Immature natural killer cell (primary cell): ENCODE data around the gene MOGAT2. TPM values are rescaled to one million over a fixed set of nuclear protein-coding genes. Genes with fewer than 3 reads are reported as not detected.
"Not testable (repeated sequence)": the region's sequence is repeated elsewhere in the genome, so short reads cannot be mapped to it uniquely, and the experiment has no call there.

Source experiments
- DNase-seq, 3 donors: peaks; one replicate each; pipeline ENCODE4 v3.0.0; 2022; ENCODE audit warnings: mixed read lengths in 1 of 3
- H3K27ac Mint-ChIP-seq, 6 donors: one replicate each; pipeline ENCODE4 v1.8.0; 2020; ENCODE audit warnings: mixed read lengths in 6 of 6, mild to moderate bottlenecking in 5 of 6, inconsistent platforms in 4 of 6, moderate library complexity in 3 of 6
- H3K27me3 Mint-ChIP-seq, 3 donors: one replicate each; pipeline ENCODE4 v1.8.0; 2020 to 2021; ENCODE audit warnings: low read depth in 3 of 3, mild to moderate bottlenecking in 3 of 3, mixed read lengths in 3 of 3, moderate library complexity in 3 of 3, inconsistent platforms in 1 of 3
- H3K36me3 Mint-ChIP-seq, 3 donors: one replicate each; pipeline ENCODE4 v1.8.0; 2020; ENCODE audit warnings: mixed read lengths in 3 of 3, inconsistent platforms in 2 of 3, mild to moderate bottlenecking in 2 of 3
- H3K4me1 Mint-ChIP-seq, 2 donors: one replicate each; pipeline ENCODE4 v1.8.0; 2020; ENCODE audit warnings: inconsistent platforms in 2 of 2, mild to moderate bottlenecking in 2 of 2, mixed read lengths in 2 of 2, moderate library complexity in 1 of 2
- H3K4me3 Mint-ChIP-seq, 5 donors: one replicate each; pipeline ENCODE4 v1.8.0; 2020; ENCODE audit warnings: mild to moderate bottlenecking in 5 of 5, mixed read lengths in 5 of 5, inconsistent platforms in 3 of 5, moderate library complexity in 3 of 5
- H3K9me3 Mint-ChIP-seq, 6 donors: one replicate each; pipeline ENCODE4 v1.8.0; 2020; ENCODE audit warnings: mild to moderate bottlenecking in 6 of 6, mixed read lengths in 6 of 6, inconsistent platforms in 4 of 6, moderate library complexity in 3 of 6
- polyA plus RNA-seq, 3 donors: library from polyadenylated mRNA; unstranded; fragments of 300-500 nt; fragmentation: Illumina TruSeq; gene quantifications; one replicate each; pipeline ENCODE4 v1.2.3, GENCODE V29; 2021

Gene MOGAT2
- polyA plus RNA-seq, 3 donors from 2014 or later: not detected

DNA sequence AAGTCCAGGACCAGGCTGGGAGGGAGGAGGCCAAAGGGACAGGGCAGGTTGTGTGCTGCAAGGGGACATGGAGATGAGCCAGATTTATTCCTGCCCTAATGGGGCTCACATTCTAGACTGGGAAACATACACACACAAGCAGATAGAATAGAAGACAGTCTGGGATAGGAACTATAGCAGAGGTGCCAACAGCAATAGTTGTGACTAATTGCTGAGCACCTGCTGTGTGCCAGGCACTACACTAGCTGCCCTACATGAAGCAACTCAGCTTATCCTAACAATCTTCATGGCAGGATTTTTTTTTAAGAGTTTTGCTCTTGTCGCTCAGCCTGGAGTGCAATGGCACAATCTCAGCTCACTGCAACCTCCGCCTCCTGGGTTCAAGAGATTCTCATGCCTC is 11.4 kb downstream of the MOGAT2 start:
- no peak for DNase-seq
- no peaks in the 10 kb centered on the region for H3K4me1 Mint-ChIP-seq
- peaks cover 2 to 6% (median 4%) of the 10 kb centered on the region in 3 donors for H3K27me3 Mint-ChIP-seq
- no peaks in the 10 kb centered on the region for H3K36me3 Mint-ChIP-seq
- no peak overlapping the region for H3K4me3 Mint-ChIP-seq
- H3K27ac Mint-ChIP-seq: no peak overlapping the region
- peaks cover 0 to 1% (median 0%) of the 10 kb centered on the region in 6 donors for H3K9me3 Mint-ChIP-seq

DNA sequence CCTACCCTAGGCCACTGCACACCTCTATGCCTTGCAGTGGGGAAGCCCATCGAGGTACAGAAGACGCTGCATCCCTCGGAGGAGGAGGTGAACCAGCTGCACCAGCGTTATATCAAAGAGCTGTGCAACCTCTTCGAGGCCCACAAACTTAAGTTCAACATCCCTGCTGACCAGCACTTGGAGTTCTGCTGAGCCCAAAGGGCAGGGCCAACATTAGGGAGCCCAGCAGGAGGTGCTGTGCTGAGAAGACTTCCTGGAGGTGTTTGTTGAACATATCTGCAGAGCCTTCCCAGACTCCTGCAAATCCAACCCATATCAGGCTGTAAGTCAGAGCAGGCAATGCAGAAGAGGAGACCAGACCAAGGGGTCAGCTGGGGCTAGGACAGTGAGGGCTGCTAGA is 13.5 kb downstream of the MOGAT2 start:
- no peak for DNase-seq
- no peak overlapping the region for H3K27ac Mint-ChIP-seq
- H3K9me3 Mint-ChIP-seq: peaks cover 0 to 1% (median 0%) of the 10 kb centered on the region in 6 donors
- no peaks in the 10 kb centered on the region for H3K36me3 Mint-ChIP-seq
- H3K4me3 Mint-ChIP-seq: no peak overlapping the region
- no peaks in the 10 kb centered on the region for H3K4me1 Mint-ChIP-seq
- peaks cover 2 to 10% (median 6%) of the 10 kb centered on the region in 3 donors for H3K27me3 Mint-ChIP-seq

DNA sequence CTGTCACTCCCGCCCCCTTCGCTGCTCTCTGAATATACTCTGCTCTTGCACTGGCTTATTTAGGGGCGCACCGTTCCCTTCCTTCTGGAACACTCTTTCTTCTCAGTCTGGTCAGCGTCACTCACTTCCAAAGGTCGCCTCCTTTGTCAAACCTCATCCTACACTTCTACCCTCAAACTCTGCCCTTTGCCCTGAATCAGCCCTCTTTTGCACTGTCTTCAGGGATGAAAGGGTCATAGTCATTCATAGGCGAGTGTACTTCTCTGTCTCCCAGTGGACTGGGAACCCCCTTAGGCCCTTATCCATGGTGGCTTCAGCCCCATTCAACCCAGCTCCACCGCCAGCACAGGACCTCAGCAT is 15.4 kb downstream of the MOGAT2 start:
- Mint-ChIP-seq H3K4me3 (no peak overlapping the region), H3K4me1 (no peaks in the 10 kb centered on the region)

DNA sequence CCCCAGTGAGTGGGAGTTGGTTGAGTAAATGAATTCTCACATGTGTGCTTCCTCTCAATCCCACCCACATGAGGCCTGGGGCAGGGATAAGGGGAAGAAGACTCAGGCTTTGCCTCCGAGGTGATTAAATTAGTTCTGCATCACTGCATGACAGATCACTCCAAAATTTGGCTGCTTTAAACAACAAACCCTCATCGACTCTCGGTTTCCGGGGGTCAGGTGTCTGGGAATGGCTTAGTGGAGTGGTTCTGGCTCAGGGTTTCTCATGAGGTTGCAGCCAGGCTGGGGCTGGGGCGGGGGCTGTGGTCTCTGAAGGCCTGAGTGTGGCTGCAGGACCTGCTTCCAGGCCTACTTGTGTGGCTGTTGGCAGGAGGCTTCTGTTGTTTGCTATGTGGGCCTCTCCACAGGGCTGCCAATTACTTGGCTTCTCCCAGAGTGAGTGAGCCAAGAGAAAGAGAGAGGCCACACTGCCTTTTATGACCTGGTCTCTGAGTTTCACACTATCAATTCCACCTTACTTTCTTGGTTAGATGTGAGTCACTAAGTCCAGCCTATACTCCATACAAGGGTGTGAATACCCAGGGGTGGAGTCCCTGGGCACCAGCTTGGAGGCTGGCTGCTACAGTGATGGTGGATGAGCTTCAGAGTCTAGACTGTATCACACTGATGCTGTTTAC is 15.9 kb downstream of the MOGAT2 start:
- Mint-ChIP-seq H3K4me3 (no peak overlapping the region), H3K27ac (peak overlapping the region in 1 of 6 donors; percentile 19), H3K36me3 (no peaks in the 10 kb centered on the region), H3K27me3 (peaks cover 5 to 10% (median 10%) of the 10 kb centered on the region in 3 donors), H3K4me1 (no peaks in the 10 kb centered on the region), H3K9me3 (peaks cover 0 to 1% (median 0%) of the 10 kb centered on the region in 6 donors)
- DNase-seq: no peak

More for the DNA sequence above, 15.4 kb downstream of the MOGAT2 start:
- DNase-seq: no peak
- H3K36me3 Mint-ChIP-seq: no peaks in the 10 kb centered on the region
- H3K27ac Mint-ChIP-seq: peak overlapping the region in 1 of 6 donors; percentile 19
- peaks cover 5 to 10% (median 6%) of the 10 kb centered on the region in 3 donors for H3K27me3 Mint-ChIP-seq
- H3K9me3 Mint-ChIP-seq: peaks cover 0 to 1% (median 0%) of the 10 kb centered on the region in 6 donors

DNA sequence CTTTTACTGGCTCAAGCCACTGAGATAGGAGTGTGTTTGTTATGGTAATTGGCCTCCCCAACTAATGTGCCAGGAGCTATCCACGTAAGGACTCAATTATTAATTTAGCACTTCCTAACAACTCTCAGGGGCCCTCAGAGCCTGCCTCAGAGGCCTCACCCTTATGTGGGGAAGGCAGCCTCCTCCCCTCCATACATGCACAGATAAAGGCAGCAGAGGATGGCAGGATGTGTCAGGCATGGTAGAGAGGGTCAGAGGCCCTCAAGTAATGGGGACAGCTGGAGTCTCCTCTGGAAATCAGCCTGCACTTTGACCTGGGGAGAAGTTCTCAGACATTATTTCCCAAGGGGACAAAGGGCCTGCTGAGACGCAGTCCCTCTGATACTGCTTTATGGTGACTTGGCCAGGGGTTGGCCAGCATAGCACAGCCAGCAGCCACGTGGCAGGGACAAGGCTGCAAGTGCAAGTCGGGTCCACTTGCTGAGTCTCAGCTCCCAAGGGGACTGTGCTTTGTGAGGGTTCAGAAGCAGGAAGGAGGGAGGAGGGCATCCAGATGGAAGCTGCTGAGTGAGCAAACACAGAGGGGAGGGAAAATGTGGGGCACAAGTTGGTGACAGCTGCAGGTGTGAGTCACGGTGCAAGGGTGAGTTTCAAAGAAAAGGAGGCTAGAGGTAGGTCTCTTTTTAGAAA is 17.0 kb downstream of the MOGAT2 start:
- Mint-ChIP-seq H3K4me3 (no peak overlapping the region), H3K27ac (no peak overlapping the region), H3K9me3 (peaks cover 0 to 1% (median 0%) of the 10 kb centered on the region in 6 donors), H3K4me1 (no peaks in the 10 kb centered on the region), H3K27me3 (peaks cover 5 to 10% (median 6%) of the 10 kb centered on the region in 3 donors), H3K36me3 (no peaks in the 10 kb centered on the region)
- no peak for DNase-seq

DNA sequence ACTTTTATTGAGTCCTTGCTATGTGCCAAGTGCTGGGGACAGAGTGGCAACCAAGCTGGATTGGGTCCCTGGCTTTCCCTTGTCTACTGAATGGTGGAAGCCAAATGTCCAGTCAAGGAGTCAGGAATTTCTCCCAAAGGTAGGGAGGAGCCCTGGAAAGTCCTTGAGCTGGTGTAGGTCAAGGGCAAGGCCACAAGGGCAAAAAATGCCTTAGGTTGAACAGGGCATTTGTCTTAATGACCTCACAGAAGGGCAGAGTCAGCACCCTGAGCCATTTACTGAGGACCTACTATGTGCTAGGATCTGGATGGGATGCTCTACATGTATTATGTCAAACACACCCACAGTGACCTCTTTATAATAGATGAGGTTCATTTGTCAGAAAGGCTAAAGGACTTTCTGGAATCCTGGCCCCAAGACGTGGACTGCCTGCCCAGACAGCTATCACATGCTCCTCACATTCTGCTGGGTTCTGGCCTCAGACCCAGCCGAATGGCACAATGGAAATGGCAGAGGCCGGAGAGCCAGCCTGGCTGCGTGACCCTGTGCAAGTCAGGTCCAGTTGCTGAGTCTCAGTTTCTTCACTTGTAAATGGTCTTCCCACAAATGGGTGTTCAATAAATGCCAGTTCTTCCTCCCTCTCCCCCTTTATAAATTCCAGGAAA is 17.7 kb downstream of the MOGAT2 start:
- no peaks in the 10 kb centered on the region for H3K36me3 Mint-ChIP-seq
- peaks cover 0 to 1% (median 0%) of the 10 kb centered on the region in 6 donors for H3K9me3 Mint-ChIP-seq
- DNase-seq: no peak
- no peak overlapping the region for H3K4me3 Mint-ChIP-seq
- no peak overlapping the region for H3K27ac Mint-ChIP-seq
- no peaks in the 10 kb centered on the region for H3K4me1 Mint-ChIP-seq
- peaks cover 3 to 8% (median 6%) of the 10 kb centered on the region in 3 donors for H3K27me3 Mint-ChIP-seq

DNA sequence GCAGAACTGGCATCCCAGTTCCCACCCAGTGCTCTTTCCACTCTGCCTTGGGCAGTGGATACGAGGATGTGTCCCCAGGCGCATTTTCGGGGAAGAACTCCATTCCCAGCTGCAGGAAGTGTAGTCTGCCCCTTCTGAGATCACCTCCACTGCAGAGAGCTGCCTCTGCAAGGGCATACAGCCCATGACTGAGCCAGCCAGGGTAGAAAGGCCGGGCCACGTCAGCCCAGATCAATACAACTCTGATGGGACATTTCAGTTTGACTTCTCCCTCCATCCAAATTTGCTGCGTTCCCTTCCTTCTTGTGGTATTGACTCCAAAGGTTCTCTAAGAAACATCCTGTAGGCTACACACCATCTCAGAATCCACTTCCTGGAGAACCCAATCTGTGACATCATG is 19.7 kb downstream of the MOGAT2 start:
- Mint-ChIP-seq H3K9me3 (no peaks in the 10 kb centered on the region), H3K27me3 (peaks cover 3 to 8% (median 6%) of the 10 kb centered on the region in 3 donors), H3K27ac (no peak overlapping the region), H3K4me1 (no peaks in the 10 kb centered on the region), H3K36me3 (no peaks in the 10 kb centered on the region), H3K4me3 (no peak overlapping the region)
- no peak for DNase-seq

DNA sequence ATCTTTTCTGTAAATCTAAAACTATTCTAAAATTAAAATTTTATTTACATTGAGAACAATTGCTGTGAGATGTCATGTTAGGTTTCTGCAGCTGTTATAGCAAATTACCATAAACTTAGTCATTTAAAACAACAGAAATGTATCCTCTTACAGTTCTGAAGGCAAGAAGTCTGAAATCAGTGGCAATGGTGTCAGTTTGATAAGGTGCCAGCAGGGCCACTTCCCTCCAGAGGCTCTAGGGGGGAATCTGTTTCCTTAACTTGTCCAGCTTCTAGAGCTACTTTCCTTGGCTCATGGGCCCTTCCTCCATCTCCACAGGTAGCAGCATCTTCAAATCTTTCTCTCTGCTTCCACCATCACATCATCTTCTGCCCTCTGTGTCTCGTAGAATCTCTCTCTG is 23.0 kb downstream of the MOGAT2 start:
- Mint-ChIP-seq H3K27ac (no peak overlapping the region), H3K36me3 (no peaks in the 10 kb centered on the region), H3K4me3 (no peak overlapping the region), H3K4me1 (no peaks in the 10 kb centered on the region), H3K9me3 (no peaks in the 10 kb centered on the region), H3K27me3 (peaks cover 3 to 10% (median 6%) of the 10 kb centered on the region in 3 donors)
- no peak for DNase-seq

DNA sequence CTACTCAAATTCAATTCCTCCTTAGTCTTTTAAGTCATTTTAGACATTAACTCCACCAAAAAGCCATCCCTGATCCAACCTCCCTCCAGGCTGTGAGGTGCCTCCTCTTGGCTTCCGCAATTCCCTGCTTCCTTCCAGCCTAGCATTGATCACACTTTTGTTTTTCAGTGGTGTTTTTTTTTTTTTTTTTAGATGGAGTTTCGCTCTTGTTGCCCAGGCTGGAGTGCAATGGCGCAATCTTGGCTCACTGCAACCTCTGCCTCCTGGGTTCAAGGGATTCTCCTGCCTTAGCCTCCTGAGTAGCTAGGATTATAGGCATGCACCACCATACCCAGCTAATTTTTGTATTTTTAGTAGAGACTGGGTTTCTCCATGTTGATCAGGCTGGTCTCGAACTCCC is 25.5 kb downstream of the MOGAT2 start:
- not testable (repeated sequence) for H3K9me3 Mint-ChIP-seq

DNA sequence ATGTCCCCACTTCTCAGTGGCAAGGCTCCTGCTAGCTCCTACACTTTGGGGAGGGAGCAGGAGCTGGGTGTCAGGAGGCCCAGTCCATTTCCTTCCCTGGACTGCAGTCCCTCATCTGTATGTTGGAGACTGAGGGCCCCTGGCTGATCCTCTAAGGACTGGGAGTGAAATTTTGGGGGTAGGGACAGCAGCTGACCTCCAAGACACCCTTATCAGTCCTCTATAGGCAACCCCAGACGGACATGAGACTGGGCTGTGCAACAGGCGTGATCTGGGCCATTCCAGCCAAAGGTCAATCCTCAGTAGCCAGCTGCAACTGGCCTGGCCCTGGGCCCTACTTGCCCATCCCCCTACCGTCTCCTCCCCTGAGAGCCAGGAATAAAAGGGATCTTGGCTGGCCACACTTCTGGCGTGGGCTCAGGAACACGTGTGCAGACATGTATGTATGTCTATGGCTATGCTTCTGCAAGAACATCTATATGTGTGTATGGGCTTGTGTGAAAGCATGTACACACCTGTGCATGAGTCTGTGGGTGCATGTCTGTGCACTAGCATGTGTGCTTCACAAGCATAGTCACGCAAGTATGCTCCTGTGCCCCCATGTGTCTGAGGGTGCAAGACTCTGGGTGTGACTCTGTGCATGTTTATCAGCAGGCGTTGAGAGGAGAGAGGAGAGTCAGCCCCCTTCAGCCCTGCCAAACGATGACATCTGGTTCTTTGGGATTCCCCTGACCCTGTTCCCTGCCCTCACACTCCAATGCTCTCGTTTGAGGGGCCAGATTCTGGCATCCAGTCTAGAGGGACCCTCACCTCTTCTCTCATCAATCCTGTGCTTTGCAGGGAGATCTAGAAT is 26.3 kb downstream of the MOGAT2 start:
- H3K4me3 Mint-ChIP-seq: no peak overlapping the region
- H3K9me3 Mint-ChIP-seq: peaks cover 0 to 2% (median 0%) of the 10 kb centered on the region in 6 donors
- H3K27ac Mint-ChIP-seq: no peak overlapping the region
- H3K4me1 Mint-ChIP-seq: no peaks in the 10 kb centered on the region
- no peaks in the 10 kb centered on the region for H3K36me3 Mint-ChIP-seq
- no peak for DNase-seq
- peaks cover 6 to 13% (median 6%) of the 10 kb centered on the region in 3 donors for H3K27me3 Mint-ChIP-seq

More for the DNA sequence above, 25.5 kb downstream of the MOGAT2 start:
- H3K27ac Mint-ChIP-seq, H3K4me1 Mint-ChIP-seq, H3K4me3 Mint-ChIP-seq, DNase-seq, H3K36me3 Mint-ChIP-seq: not testable (repeated sequence)
- peaks cover 4 to 12% (median 6%) of the 10 kb centered on the region in 3 donors for H3K27me3 Mint-ChIP-seq

DNA sequence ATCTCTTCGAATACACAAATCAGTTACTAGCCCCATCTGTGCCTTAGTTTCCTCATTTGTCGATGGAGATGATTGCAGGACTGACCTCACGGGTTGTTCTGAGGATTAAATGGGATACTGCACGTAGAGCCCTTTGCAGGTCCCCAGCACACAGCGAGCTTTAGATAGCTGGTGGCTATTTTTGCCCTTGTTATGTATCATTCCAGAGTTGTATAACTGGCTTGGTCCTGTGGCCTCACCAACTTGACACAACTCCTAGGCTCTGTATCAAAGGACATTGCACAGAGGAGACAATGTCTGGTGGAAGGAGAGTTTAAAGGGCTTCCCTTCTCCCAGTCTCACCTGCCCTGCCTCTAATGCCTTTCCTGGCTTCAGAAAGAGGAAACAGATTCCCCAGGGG is 28.2 kb downstream of the MOGAT2 start:
- H3K4me1 Mint-ChIP-seq: no peaks in the 10 kb centered on the region
- H3K4me3 Mint-ChIP-seq: no peak overlapping the region
- H3K27ac Mint-ChIP-seq: no peak overlapping the region
- H3K36me3 Mint-ChIP-seq: no peaks in the 10 kb centered on the region
- peaks cover 0 to 2% (median 0%) of the 10 kb centered on the region in 6 donors for H3K9me3 Mint-ChIP-seq
- H3K27me3 Mint-ChIP-seq: peaks cover 6 to 12% (median 6%) of the 10 kb centered on the region in 3 donors
- no peak for DNase-seq

DNA sequence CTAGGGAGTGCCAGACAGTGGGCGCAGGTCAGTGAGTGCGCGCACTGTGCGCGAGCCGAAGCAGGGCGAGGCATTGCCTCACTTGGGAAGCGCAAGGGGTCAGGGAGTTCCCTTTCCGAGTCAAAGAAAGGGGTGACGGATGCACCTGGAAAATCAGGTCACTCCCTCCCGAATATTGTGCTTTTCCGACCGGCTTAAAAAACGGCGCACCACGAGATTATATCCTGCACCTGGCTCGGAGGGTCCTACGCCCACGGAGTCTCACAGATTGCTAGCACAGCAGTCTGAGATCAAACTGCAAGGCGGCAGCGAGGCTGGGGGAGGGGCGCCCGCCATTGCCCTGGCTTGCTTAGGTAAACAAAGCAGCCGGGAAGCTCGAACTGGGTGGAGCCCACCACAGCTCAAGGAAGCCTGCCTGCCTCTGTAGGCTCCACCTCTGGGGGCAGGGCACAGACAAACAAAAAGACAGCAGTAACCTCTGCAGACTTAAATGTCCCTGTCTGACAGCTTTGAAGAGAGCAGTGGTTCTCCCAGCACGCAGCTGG is 31.2 kb downstream of the MOGAT2 start:
- not testable (repeated sequence) for H3K27ac Mint-ChIP-seq, H3K9me3 Mint-ChIP-seq
- H3K27me3 Mint-ChIP-seq: peaks cover 2 to 12% (median 6%) of the 10 kb centered on the region in 3 donors

DNA sequence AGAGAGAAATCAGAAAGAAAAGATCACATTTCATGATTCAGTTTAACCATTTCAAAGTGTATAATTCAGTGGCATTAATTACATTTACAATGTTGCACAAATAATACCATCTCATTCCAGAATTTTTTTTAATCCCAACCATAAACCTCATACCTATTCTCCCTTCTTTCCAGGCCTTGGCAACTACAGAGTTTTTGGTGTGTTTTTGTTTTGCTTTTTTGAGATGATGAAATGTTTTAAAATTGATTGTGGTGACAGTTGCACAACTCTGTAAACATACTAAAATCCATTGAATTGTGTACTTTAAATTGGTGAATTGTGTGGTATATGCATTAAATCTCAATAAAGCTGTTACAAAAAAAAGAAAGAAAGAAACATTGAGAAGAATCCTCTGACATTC is 37.3 kb downstream of the MOGAT2 start:
- H3K27me3 Mint-ChIP-seq, H3K27ac Mint-ChIP-seq, H3K36me3 Mint-ChIP-seq, H3K9me3 Mint-ChIP-seq, H3K4me1 Mint-ChIP-seq, DNase-seq, H3K4me3 Mint-ChIP-seq: not testable (repeated sequence)

More for the DNA sequence above, 31.2 kb downstream of the MOGAT2 start:
- not testable (repeated sequence) for H3K4me3 Mint-ChIP-seq, H3K36me3 Mint-ChIP-seq, H3K4me1 Mint-ChIP-seq, DNase-seq
